SKM-1 treated with dmso at 0.1 percent for 144 hours (cell line): ENCODE measurements around the gene NEDD4L.

Experiments used
- DNase-seq: peaks from one replicate; lab custom pipeline; 2025; ENCODE audit not compliant: unreplicated experiment; lab: John Stamatoyannopoulos, UW

The NEDD4L gene

DNA sequence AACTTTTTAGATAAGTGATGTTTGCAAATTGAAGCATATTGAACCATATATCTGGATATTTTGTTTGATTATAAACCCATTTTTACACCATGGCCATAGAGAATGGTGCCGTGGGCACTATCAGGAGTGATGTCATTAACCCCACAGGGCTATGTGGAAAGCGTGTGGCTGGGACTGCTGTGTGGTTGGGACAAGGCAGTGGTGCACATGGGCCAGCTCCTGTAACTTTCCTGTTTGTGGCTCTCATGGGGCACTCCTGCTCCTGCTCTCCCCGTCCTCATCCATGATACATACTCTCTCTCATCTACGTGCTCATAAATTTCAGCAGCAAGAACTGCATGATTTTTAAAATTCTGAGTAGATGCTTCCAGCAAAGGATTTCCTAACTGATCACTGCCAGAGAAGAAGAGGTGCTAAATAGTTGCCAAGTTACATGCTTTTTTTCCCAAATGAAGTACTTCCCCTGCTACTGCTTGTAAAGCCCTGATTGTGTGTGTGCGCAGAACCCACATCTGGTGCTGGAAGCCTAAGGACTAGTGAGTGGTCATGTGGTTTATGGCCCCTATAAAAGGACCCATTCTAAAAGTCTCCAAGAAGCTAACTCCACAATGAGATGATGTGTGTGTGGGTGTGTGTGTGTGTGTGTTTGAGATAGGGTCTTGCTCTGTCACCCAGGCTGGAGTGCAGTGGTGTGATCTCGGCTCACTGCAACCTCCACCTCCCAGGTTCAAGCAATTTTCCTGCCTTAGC is 240.8 kb downstream of the NEDD4L start:
- DNase-seq = no peak

DNA sequence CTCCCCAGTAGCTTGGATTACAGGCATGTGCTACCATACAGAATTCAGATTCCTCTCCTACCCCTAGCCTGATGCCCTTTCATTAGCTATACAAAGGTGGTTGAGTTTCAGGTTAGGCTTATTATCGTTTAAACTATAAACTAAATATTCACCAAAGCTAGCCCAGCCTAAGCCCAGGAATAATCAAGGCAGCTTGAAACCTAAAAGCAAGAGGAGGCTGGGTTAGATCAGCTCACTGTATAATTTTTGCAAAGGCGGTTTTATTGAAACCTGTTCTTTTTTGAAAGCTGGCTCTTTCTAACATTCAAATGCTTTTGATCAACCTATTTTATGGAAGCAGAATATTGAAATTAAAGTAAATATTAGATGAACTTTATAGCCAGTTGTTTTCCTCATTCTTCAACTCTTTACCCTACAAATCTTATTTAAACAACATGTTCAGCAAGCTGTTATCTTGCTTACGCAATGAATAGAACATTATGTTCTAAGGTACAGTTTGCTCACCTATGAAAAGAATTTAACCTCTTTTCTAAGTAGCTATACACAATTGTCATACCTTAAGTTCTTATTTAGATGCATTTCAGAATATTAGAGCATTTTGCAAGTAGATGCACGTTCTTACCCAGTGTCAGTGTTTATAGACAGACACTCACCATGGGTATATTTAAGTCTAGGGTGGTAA is 241.6 kb downstream of the NEDD4L start:
- no peak for DNase-seq

DNA sequence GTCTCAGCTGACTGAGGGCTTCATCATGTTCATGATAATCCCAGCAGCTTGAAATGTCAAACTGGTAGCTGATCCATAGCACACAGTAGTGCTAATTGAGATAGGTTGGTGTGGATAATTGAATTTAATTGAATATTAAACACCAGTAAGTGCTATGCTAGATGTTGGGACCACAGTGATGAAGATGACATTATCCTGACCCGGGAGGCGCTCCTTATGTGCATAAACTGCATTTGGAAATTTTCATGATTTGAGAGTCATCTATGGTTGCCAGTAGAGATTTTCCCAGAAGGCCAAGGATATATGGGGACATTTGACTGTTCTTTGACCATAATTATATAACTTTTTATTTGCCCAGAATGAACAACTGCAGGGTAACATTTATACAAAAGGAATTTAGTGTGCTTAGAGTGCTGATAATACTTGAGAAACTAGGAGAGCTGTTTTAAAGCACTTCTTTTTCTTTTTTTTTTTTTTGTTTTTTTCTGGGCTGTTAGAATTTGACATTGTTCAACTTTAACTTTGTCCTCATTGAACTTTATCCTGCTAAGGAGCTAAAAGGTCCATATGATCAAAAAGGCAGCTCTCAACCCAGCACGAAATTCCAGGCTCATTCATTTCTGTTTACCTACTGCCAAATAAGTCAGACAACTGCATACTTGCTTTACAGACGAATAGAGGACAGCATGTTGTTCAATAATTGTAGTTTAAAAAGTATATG is 242.8 kb downstream of the NEDD4L start:
- no peak for DNase-seq

DNA sequence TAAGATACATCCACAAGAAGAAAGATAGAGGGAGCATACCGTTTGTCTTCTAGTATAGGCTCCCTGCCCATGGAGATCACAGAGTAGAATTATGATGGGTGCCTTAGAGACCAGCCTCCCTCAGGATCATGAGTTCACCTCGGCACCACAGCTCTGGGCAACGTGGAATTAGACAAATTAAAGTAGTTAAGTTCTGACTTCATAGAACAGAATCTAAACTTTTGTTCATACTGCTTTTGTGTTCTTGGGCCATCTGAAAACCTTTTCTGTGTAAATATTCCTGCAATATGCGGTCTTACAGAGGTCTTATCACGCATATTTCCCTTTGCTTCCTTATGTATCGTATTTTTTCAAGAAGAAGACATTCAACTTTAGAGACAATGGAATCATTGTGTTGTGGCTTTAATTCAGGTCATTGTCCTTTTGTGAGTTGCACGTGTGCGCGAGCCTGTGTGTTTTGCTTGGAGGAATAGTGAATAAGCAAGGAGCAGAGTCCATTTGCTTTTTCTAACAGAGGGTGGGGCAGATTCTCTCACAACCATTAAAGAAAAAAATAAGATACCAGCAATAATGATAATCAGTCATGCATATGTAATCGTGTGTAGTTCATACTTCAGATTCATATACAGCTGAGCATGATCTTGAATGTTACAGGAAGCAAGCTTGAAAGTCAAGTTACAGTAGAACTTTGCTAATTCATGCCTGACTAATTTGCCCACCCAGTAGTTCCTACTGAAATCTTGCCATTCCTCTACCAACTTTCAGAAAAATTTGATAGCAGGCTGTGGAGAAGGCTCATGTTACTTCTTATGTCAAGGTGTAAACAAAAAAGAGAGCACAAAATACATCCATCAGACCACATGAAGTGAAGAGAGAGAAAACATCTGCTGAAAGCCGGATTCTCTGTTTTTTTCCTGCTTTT is 243.6 kb downstream of the NEDD4L start:
- no peak for DNase-seq

DNA sequence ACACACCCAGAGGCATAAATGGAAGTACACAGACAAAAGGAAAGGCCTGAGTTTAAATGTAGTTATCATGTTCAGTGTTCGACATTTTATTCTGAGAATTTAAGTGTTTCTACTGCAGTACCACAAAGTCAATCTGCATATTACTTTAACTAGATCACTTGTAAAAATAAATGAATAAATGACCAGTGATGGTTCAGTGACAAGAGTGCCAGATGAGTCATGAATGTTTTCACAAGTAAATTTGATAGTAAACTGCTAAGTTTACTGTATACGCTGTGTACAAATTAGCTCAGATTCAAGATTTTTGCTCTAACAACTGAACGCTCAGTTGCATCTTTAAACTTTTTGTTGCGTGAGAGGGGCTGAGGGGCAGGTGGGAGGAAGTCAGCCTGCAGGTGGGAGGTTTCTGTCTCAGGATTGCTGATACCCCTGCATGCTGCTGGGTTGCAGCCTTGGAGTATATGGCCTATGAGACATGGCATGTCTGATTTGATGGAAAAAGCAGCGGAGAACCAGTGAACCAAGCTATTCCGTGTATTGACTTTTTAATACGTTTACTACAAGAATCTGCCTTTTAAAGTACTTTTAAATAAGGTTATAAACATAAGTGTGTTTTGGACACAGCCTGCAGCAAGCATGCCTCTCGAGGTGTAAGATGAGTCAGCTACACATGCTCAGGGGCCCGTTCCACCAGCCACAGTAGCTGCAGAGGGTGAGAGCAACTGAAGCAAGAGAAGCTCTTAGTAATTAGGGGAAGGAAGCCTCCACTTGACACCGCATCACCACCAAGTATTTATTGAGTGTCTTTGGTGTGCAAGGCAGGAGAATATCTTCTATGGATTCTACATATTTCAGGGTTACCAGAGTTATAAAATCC is 245.1 kb downstream of the NEDD4L start:
- DNase-seq = no peak

DNA sequence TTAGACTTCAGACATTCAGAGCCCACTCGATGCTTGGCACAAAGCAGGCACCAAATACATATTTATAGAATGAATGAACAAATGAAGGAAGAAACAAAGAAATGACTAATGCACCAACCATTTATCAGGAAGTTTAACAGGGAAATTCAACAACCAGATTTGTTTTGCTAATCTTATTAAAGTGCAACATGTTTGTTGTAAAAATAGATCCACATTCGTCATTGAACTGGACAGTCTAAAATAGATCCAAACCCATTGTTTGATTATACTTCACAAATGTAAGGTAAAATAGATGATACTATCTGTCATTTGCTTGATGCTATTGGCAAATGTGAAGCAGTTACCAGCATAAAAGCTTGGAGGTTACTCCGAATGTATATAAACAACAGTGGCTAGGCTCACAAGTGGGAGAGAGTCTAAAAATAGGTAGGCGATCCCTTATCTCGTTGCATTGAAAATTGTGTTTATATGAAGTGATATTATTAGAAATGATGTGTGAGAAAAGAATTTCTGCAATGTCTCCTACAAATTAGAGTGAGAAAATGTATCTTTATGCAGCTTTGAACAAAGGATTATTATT is 246.2 kb downstream of the NEDD4L start:
- no peak for DNase-seq

DNA sequence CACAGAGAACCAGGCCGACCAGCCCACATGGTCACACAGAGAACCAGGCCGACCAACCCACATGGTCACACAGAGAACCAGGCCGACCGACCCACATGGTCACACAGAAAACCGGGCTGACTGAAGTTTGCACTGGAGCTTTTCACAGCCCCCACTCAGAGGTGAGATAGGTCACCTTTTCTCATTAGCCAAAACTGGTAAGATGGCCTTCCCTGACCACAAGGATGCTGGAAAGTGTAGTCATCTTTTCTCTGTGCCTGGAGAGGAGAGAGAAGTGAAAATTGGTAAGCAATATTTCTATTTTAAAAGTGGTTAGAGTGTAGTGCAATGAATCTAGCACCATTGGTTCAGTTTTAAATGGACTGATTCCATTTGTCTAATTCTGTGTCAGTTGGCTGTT is 247.1 kb downstream of the NEDD4L start:
- DNase-seq = no peak

DNA sequence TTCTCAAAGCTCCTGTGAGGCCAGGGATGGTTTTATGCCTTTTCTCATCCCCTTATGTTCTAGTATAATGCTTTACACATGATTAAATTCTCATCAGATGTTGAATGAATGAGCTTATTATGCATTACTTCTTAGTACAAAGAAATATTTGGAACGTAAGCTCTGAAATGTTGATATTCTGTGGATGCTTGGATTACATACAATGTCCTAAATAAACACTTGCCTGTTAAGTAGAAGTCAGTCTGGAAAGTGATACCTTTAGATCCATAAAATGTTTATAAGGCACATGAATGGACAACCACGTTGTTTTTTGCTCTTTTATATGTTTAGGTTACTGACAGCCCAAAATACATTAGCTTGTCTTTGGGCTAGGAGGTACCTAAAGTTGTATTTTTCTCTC is 248.6 kb downstream of the NEDD4L start:
- DNase-seq = no peak

DNA sequence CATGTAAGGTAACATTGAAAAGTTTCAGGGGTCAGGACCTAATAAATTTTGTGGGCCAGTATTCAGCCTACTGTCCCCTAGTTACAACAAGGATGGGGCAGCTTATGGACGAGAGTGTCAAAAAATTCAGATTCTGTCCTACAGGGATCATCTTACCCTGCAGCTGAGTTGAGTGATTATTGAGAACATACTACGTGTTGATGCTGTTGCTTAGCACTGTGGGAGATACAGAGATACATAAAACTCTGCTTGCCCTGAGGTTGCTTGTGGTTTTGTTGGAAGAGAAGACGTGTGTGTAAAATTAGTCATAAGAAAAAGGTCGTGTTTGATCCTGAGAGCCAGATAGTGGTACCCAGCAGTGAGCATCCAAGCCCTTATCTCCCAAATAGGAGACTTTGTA is 253.2 kb downstream of the NEDD4L start:
- no peak for DNase-seq

DNA sequence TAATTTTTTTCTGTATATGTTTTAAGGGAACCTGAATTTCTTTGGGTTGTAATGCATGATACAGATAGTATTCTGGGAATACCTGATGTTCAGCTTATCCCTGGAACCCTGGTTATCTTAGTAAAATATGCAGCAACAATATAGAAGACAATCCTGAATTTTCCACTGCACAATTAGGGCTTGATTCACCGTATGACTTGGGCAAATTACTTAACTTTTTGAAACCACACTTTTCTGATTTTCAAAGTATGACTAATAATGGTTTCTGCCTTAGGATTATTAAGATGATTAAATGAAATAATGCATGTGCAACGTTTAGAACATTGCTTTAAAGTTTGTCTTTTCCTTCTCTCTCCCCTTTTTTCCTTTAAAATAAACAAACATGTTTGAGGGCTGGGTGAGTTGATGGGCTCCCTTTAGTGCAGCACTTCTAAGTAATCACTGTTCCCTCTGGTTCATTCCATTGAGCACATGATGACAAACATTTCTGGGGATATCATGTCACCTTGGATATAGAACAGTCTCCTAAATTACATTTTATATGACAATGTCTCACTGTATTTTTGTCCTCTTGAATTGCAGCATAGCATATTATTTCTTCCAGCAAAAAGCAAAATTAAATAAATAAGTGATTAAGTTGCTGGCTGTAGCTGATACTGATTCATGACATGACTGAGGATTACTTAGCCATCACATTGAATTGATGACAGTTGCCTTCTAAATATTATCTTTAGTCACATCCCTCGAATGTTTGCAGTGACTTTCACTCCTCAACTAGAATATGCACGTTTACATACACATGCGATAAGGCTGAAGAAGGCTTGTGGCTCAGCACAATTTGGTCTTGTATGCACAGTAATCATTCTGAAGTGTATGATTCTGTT is 254.5 kb downstream of the NEDD4L start:
- DNase-seq = no peak

DNA sequence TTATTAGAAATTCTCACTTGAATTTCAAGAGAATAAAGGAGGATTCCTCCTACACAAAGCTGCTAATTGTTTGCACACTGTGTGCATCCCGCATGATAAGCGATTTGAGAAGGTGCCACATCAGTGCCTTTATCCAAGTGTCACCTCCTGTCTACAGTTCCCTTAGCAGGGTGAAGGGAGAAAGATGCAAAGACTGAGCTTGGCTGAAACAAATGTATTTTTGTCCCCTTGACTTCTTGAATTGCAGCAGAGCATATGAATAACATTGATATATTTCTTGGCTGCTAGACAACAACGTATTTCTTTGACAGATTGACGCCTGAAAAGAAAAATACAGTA is 255.1 kb downstream of the NEDD4L start:
- DNase-seq = no peak

DNA sequence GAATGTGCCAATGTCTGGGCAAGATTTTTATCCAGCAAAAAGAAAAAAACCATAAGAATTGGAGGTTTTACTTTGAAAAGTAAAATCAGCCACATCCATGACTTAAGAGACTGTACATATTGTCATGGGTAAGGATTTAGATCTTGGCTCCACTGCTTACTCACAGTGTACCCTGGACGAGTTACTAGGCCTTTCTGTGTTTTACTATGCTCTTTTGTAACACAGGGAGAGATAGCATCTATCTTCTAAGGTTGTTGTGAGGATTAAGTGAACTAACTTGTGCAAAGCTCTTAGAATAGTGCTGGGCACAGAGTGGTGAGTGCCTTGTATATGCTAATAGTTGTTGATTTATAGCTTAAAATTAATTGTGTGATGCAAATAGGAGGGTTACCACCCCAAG is 255.9 kb downstream of the NEDD4L start:
- no peak for DNase-seq

DNA sequence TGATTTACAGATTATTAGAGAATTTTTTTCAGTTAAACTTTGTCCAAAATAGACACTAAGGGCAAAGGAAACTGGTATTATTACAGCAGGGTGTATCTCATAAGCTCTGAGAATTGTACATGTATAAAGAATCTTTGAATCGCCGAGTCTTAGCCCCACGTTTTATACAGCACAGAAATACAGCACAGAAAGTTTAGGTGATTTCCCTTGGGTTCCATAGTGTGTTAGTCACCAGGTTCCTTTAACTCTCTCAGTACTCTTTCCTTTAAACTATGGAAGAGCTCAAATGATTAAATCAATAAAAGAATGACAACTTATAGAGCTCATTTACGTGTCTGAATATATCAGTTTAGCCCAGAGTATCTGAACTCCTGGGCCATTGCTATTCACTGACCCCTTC is 256.8 kb downstream of the NEDD4L start:
- DNase-seq = no peak

DNA sequence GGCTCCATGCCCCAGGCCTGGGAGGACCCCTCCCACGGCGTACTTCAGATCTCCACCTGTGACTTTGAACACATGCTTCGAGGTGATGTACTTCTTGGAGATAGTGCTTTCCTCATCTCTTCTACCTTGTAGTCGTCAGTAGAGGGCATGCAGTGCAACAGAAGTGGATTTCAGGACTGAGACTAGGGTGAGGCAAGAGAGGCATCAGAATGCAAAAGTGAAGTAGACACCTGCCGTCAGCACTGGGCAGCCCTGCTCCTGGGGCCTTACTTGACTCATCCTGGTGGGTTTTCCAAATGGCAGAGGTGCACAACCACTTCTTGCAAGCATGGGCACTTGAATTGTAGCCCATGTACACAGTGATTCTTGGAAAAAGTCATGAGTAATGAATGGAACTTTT is 258.8 kb downstream of the NEDD4L start:
- DNase-seq = no peak

DNA sequence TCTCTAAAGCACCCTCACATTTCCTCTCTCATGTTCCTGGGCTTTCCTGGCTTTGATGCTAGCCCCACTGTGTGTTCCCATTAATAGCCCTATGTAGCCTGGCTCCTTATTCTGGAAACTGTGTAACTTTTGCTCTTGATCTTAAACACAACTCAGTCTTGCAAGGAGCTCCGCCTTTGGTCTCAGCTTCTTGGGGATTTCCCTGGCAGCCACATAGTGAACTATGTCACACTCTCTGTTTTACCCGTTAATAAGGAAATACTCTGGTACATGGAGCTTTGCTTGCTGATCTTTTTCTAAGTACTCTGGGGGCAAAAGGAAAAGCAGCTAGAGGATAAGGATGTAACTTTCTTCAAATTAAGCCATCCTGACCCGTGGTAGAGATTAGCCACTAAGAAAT is 259.3 kb downstream of the NEDD4L start:
- no peak for DNase-seq

DNA sequence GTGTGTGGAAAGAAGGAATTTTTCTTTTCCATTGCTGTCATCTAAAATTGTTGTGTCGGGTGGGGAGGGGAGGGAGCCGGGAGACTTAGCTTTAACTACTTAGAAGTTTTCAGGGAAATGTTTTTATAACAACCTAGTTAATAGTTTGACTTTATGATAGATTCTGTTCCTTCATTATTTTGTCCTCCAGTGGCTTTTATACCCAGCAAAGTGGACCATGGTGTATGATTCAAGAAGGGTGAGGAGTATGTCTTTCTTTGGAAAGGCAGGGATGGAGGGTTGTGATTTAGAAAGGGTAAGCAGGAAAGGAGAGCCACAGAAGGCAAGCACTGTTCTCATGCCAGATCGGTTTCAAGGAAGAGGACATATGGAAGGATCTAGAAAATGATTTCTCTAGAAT is 261.8 kb downstream of the NEDD4L start:
- DNase-seq = no peak

DNA sequence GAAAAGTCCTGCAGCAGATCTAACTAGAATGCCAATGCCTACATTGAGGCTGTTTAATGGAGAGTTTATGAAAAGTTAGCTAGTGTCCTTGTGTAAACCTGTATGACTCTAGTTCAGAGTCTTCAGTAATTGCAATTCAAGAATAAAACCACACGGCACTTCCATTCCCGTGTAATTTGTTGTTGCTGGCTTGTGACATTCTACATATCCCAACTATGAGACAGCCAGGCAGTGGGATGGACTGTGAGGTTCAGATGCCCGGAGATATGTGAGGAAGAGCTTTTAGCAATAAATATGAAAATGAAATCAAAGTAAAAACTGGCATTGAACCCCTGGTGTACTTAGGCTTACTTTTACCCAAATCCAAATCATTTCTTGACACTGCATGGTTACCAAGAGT is 263.4 kb downstream of the NEDD4L start:
- no peak for DNase-seq

DNA sequence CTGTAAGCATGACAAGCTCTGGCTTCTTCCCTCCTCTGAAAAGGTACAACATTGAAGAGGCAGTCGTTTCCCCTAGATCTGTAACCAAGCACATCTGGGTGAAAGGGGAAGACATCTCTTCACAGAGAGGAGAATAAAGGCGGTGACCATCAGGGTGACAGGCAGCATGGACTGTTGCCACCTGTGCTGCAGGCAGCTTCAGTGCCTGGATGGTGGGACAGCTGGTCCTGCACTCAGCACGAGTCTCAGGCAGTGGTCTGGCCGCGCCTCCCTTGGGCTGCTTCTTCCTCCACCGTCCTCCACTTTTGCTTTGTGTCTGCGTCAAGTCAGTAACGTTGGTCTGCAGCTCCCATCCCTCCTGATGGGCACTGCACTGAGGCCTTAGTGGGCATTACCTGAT is 264.4 kb downstream of the NEDD4L start:
- no peak for DNase-seq

DNA sequence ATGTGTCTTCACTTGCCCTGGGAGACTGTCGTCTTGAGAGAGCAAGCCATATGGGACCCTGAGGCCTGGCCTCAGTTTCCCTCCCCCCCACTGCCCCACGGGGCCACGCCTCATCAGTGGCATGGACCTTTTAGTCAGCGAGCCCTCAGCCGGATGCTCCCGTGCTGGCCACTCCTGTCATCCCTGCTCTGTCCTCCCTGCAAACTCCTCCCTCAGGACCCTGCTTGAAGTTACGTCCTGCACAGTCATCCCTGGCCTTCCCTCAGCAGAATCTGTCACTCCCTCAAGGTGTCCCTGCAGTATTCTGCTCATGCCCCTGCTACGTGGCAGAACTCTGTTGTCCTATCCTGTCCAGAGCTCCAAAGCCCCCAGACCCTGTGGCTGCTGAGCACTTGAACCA is 265.1 kb downstream of the NEDD4L start:
- DNase-seq = no peak
